Thyroid gland (tissue), 4 donors: ENCODE results near the gene IKZF1. TPM values are rescaled to one million over a fixed set of nuclear protein-coding genes. Genes with fewer than 3 reads are reported as not detected.

ENCODE experiments used
- DNase-seq, 2 donors: peaks; one replicate each; pipeline ENCODE4 v3.0.0-alpha.2; 2019
- H3K27ac ChIP-seq, 3 donors: fragments of 200-600 bp; sonication (generic); 1 replicate in 2 of 3; 2 replicates in 1 of 3; pipeline ENCODE4 v1.5.1; 2016 to 2019; ENCODE audit warnings: mild to moderate bottlenecking in 1 of 3, moderate library complexity in 1 of 3
- H3K27me3 ChIP-seq: fragments of 200-600 bp; sonication (generic); one replicate; pipeline ENCODE4 v1.5.1; 2019
- H3K36me3 ChIP-seq, 2 donors: fragments of 200-600 bp; sonication (generic); one replicate each; pipeline ENCODE4 v1.5.1; 2016 to 2019
- H3K4me1 ChIP-seq, 2 donors: fragments of 200-600 bp; sonication (generic); one replicate each; pipeline ENCODE4 v1.5.1; 2017 to 2019
- H3K4me3 ChIP-seq, 3 donors: fragments of 200-600 bp; sonication (generic); replicated peaks in 1 of 3; 1 replicate in 2 of 3; 2 replicates in 1 of 3; pipeline ENCODE4 v1.5.1; 2016; ENCODE audit warnings: mild to moderate bottlenecking in 1 of 3
- H3K9me3 ChIP-seq: fragments of 200-600 bp; sonication (generic); one replicate; pipeline ENCODE4 v1.5.1; 2017
- CTCF ChIP-seq, 6 experiments: fragments of 200-600 bp in 3 of 6; fragments of 450-650 bp in 3 of 6; sonication (generic) in 3 of 6; IDR thresholded peaks; one replicate each; pipeline ENCODE4 v1.5.1; 2016 to 2019; ENCODE audit warnings: antibody characterized with exemption in 6 of 6, mild to moderate bottlenecking in 2 of 6, inconsistent platforms in 1 of 6, moderate library complexity in 1 of 6
- POLR2A ChIP-seq, 2 donors: fragments of 450-650 bp; IDR thresholded peaks; one replicate each; pipeline ENCODE4 v1.6.1; 2017; ENCODE audit warnings: antibody characterized with exemption in 2 of 2, mild to moderate bottlenecking in 2 of 2, moderate library complexity in 1 of 2
- WGBS, 2 donors: methylation state at CpG; one replicate each; pipeline ENCODE4 v1.1.5; 2017; 5-methylcytosine and 5-hydroxymethylcytosine counted together
- intact Hi-C: fragments of 100-400 bp; cut with DNase I; formaldehyde crosslinking; loops from one replicate; pipeline ENCODE4 v1.15.1; 2023
- total RNA-seq, 4 donors: library from RNA; depleted of rRNA; stranded (reverse); fragments of >200 nt; gene quantifications; one replicate each; pipeline ENCODE4 v1.2.3, GENCODE V29; 2016

Gene IKZF1
- total RNA-seq, 4 donors from 2014 or later = 8.9 to 10.5 (median 9.6) TPM

- no peak for TF ChIP-seq POLR2A (IDR thresholded peaks at IDR 0.05)
- TF ChIP-seq CTCF (IDR thresholded peaks at IDR 0.05) = peak in 2 of 6 experiments; percentile 15 to 31
- H3K27ac ChIP-seq = no peak overlapping the region
- no peaks in the 10 kb centered on the region for H3K4me1 ChIP-seq
- DNase-seq = no peak
- H3K27me3 ChIP-seq = no peaks in the 10 kb centered on the region
- no peak overlapping the region for H3K4me3 ChIP-seq
- H3K36me3 ChIP-seq = no peaks in the 10 kb centered on the region
- H3K9me3 ChIP-seq = no peaks in the 10 kb centered on the region
- intact Hi-C loops = no loop called here
- 60 to 65% methylated on average over 8 of the region's 8 CpGs for WGBS, 2 donors
Observed at GRCh38 chr7:50369143-50370026, 64.9 kb downstream of the IKZF1 start.

DNA sequence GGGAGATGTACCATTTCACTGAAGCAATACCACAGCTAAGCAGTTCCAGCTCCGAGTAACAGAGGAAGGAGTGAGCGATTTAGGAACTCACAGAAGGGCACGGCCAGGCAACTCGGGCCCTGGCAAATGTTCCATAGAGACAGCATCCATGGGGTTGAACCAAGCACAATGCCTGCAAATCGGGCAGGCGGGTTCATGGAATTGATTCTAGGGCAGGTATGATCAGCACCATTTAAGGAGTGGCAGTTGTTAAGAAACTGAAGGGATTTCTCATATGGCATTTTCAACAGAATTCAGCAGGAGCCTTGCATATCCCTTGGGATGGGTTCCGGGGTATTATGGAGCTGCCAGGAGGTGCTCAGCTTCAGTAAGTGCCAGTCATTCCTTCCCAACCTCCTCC lies 66.4 kb downstream of the IKZF1 start:
- Histone ChIP-seq H3K36me3 (no peaks in the 10 kb centered on the region), H3K4me1 (no peaks in the 10 kb centered on the region), H3K4me3 (no peak overlapping the region), H3K27ac (no peak overlapping the region), H3K27me3 (no peaks in the 10 kb centered on the region), H3K9me3 (no peaks in the 10 kb centered on the region)
- no peak for DNase-seq
- 92 to 97% methylated on average over 7 of the region's 7 CpGs for WGBS, 2 donors
- no peak for TF ChIP-seq CTCF (IDR thresholded peaks at IDR 0.05)
- no peak for TF ChIP-seq POLR2A (IDR thresholded peaks at IDR 0.05)
- intact Hi-C loops = no loop called here

GRCh38 chr7:50371551-50372021 lies 67.1 kb downstream of the IKZF1 start:
- Histone ChIP-seq H3K27ac (no peak overlapping the region), H3K4me3 (no peak overlapping the region), H3K27me3 (no peaks in the 10 kb centered on the region), H3K4me1 (no peaks in the 10 kb centered on the region), H3K9me3 (no peaks in the 10 kb centered on the region), H3K36me3 (no peaks in the 10 kb centered on the region)
- WGBS, 2 donors = 78 to 91% methylated on average over 5 of the region's 5 CpGs
- DNase-seq = no peak
- intact Hi-C loops = no loop called here
- TF ChIP-seq CTCF (IDR thresholded peaks at IDR 0.05) = no peak
- TF ChIP-seq POLR2A (IDR thresholded peaks at IDR 0.05) = no peak

- intact Hi-C loops = no loop called here
- DNase-seq = no peak
- H3K9me3 ChIP-seq = no peaks in the 10 kb centered on the region
- no peaks in the 10 kb centered on the region for H3K4me1 ChIP-seq
- WGBS, 2 donors = 85 to 86% methylated on average over 4 of the region's 4 CpGs
- H3K27me3 ChIP-seq = no peaks in the 10 kb centered on the region
- no peak overlapping the region for H3K4me3 ChIP-seq
- no peak overlapping the region for H3K27ac ChIP-seq
- H3K36me3 ChIP-seq = no peaks in the 10 kb centered on the region
- TF ChIP-seq CTCF (IDR thresholded peaks at IDR 0.05) = no peak
- no peak for TF ChIP-seq POLR2A (IDR thresholded peaks at IDR 0.05)
Observed at GRCh38 chr7:50372923-50373322, 68.4 kb downstream of the IKZF1 start.
